DMS79 (cell line): ENCODE results near the gene NOL3.

Source experiments
- DNase-seq: peaks from one replicate; lab custom pipeline; 2025; lab: John Stamatoyannopoulos, UW

Gene NOL3

DNA sequence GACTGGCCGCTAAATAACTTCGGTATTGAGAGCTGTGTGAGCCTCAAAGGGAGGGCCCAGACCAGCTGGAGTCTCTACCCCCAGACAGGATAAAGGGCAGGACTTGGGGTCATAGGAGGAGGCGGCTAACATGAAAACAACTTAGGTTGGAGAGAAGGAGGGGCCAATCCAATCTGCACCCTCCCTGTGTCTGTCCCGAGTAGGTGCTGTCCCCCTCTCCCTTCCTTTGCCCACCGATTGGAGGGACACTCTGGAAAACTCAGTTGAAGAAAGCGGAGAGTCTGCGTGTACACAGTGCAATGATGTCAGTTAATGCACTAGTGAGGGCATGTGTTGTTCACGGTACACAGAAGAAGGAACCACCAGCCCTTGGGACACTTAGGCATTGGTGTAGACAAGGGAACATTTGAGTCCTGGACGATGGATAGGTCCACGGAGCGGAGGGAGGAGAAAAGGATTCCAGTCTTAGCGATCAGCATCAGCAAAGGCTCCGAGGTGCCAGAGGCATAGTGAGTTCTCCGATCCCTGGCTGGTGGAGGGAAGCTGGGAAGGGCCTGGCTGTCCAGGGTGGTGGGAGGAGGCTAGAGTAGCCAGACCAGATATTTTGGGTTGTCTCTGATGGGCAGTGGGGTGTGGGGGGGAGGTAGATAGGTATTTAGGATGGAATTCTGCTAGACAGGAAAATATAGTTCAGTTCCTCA lies 761 bp downstream of the NOL3 start:
- no peak for DNase-seq

DNA sequence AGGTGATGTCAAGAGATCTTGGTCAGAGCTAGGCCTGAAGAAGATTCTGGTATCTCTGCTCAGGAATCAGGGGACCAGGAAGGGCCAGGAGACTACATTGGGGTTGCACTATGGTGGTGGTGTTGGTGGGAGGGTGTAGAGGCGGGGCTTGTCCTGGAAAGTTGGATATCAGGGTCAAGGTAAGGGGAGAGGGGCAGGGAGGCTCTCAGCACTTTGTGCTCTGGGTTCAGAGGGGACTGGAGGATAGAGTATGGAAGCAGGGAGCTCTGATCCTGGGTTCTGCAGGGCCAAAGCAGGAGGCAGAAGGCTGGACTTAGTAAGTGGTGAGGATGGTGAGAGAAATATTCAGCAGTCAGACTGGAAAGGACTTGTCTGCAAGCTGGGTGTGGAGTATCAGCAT lies 3.0 kb downstream of the NOL3 start:
- DNase-seq: no peak

DNA sequence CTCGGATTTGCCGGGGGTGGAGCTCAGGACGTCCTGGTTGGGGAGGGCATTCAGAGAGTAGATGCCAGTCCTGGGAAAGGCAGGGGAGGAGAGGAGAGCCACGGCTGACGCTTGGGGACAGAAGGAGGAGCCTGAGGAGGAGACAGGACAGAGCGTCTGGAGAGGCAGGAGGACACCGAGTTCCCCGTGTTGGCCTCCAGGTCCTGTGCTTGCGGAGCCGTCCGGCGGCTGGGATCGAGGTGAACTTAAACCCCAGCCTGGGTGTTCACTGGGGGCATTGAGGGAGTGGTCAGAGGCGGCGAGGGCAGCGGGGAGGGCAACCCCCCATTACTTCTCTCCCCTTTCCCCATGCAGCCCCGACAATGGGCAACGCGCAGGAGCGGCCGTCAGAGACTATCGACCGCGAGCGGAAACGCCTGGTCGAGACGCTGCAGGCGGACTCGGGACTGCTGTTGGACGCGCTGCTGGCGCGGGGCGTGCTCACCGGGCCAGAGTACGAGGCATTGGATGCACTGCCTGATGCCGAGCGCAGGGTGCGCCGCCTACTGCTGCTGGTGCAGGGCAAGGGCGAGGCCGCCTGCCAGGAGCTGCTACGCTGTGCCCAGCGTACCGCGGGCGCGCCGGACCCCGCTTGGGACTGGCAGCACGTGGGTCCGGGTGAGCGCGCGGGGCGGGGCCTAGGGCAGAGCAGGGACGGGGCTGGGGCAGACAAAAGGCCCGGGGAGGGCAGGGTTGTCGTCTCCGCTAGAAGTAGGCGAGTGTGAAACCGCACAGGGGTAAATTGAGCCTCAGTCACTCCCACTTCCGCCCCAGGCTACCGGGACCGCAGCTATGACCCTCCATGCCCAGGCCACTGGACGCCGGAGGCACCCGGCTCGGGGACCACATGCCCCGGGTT lies 3.7 kb downstream of the NOL3 start:
- DNase-seq: peak; percentile 39

GRCh38 chr16:67174706-67175231 lies 4.4 kb downstream of the NOL3 start:
- no peak for DNase-seq

DNA sequence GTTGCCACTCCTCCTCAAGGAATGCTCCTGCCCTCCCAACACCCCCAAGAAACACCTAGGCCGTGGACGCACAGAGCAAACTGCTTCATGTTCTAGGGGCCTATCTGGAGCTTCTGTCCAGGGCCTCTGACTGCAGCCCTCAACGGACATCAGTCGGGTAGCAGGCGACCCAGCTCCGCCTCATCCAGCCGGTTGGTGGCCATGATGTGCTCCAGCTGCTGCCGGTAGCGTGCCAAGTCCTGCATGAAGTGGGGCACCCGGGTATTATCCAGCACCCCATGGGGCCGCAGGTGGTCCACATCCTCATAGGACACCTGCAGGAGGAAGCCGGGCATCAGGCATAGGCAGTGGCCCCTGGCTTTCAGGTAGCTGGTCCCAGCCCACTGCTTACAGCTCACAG lies 6.3 kb downstream of the NOL3 start:
- DNase-seq: no peak

GRCh38 chr16:67177743-67178699 lies 7.7 kb downstream of the NOL3 start:
- DNase-seq: peak; percentile 61

DNA sequence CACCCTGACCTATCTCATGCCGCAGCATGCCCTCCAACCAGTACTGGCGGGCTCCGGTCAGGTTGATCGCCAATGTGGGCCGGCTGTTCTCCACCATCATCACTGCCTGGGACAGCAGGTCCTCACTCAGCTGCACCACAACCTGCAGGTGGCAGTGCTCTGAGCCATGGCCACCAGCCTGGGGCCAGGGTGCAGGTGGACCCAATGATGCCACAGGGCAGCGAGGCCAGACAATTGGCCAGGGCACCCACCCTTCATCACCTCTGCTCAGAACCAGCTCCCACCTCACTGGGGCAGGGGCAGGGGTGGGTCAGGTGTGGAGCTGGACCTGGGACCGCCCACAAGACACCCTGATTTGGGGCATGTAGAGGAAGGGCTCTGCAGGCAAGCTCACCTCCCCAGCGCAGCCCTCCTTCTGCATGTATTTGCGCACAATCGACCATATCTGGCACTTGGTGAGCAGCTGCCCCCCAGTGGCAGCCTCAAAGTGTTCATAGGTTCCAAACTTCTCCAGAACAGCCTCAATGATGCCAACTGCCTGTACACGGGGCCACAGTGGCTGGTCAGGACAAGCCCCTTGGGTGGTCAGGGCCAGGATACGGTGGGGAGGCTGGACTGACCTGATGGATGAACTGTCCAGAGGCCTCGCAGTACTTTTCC lies 9.2 kb downstream of the NOL3 start:
- DNase-seq: no peak

- DNase-seq: no peak
Observed at GRCh38 chr16:67180166-67180565, 9.8 kb downstream of the NOL3 start.

GRCh38 chr16:67181346-67181745 lies 11.0 kb downstream of the NOL3 start:
- no peak for DNase-seq

- no peak for DNase-seq
Observed at GRCh38 chr16:67182288-67182687, 11.9 kb downstream of the NOL3 start.

- no peak for DNase-seq
Observed at GRCh38 chr16:67183284-67183626, 12.9 kb downstream of the NOL3 start.

DNA sequence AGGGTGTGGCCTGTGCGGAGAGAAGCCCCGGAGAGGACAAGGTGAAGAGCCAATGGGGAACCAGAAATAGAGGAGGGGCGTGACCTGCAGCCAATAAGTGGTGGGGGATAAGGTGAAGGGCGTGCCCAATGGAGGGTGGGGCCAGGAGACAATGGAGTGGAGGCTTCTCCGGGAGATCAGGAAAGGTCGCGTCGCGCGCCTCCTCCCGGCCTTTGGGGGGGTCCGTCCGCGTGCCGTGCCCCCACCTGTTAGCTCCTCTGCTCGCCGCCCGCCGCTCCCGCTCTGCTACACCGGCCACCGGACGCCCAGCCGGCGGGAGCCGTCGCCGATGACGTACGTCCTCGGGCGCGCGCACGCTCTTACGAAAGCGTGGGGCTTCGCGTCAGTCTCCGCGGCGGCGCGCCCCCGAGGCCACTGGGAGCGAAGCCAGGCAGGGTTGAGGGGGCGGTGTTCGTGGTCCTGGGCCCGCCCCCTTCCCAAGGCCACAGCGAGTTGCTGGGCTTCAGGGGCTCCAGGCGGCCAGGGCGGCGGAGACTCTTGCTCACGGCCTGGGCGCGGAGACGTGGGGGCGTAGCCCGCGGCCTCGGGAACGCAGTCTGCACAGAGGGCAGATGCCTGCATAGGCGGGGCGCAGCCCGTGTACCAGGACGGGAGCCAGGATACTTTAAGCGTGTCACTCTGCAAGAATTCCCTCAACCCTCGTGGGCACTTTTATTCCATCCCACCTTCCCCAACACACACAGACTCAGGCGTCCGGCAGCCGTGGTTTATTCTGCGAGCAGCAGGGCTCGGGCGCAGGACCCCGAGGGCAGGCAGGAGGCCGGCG lies 13.5 kb downstream of the NOL3 start, which contains the start of gene MATCAP1:
Gene MATCAP1 (minus strand): TSS at position 337 of the 826 bp plus-strand sequence. CDS start 3,353 bp downstream, outside the sequence.
- DNase-seq: peak; percentile 88

DNA sequence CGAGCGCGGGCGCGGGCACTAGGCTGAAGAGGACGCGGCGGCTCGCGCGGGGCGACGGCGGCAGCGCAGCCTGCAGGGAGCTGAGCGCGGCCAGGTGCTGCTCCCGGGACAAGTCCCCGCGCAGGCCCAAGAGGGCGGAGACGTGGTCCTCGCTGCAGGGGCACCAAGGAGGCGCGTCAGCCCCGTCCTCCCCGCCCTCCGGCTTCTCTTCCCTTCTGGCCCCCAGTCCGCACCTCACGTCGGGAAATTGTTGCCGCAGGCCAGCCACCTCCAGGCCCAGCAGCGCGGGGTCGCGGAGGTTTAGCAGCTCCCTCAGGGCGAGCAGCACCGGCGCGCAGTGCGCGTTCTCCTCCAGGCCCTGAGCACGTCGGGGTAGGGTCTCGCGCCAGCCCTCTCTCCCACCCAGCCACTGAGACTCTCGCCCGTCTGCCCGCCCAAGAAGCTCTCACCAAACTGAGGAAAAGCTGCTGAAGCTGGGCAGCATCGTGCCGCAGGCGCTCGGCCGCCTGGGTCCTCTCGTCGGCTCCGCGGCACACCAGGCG lies 14.2 kb downstream of the NOL3 start:
- peak; percentile 31 for DNase-seq

GRCh38 chr16:67184995-67185650 lies 14.8 kb downstream of the NOL3 start:
- DNase-seq: peak; percentile 21

GRCh38 chr16:67185651-67186134 lies 15.4 kb downstream of the NOL3 start:
- no peak for DNase-seq

DNA sequence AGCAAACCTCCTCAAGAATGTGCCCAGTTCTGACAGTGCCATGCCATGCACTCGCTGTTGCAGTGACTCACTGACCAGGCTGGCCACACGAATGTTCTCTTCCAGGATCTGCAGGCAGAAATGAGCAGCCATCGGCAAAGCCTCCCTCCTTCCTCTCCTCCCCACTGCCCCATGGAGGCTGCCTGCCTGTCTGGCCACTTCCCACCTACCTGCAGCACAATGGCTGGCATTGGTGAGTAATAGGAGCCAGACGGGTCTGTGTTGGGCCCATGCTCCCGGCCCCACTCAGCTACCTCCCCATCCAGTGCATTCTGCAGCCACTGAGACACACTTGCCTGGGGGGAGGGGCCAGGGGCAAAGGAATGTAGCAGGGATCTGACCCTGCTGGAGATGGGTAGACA lies 16.2 kb downstream of the NOL3 start:
- no peak for DNase-seq

DNA sequence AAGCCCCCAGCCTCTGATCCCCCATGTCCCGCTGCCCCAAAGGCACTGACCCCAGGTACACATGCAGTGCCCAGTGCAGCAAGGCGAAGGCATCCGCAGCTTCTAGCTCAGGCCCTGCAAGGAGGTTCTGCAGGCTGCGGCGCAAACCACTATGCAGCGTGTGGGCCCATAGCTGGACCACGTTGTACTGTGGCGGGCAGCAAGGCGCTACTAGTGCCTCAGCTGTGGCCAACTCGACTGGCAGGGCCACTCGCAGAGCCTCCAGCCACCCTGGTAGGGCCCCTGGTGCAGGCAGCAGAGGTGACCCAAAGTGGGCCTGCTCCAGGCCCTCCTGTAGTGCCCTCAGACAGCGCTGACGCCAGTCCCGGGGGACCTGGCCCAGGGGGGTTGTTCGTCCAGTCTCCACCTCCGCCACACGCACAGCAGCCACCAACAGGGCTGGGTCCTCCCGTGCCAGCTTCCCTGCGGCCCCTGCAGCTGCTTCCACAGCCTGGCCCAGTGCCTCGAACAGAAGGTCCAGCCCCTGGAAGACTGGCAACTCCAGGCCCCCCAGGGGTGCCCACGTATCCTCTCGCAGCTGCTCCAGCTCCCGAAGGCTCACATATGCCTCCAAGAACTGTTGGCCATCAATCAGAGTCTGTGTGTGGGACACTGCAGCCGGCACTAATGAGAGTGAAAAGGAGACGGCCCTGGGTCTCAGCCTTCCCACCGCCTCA lies 17.0 kb downstream of the NOL3 start:
- DNase-seq: no peak

- DNase-seq: no peak
Observed at GRCh38 chr16:67188323-67188722, 18.0 kb downstream of the NOL3 start.

DNA sequence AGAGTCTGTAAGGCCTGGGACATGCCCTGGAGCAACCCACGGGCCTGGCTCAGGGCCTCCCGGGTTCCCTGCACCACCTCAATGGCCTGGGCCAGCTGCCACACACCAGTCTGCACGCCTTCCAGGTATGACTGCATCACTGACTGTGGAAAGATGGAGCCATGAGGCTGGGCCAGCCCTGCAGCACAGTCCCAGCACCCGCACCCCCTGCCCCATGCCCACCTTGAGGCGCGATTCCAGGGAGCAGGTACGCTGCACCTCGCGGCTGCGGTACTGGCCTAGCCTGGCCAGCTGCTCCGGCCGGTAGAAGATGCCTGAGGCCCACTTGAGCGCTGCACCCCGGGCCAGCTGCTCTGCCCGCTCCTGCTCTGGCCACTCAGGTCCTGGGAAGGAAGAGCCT lies 18.5 kb downstream of the NOL3 start:
- no peak for DNase-seq
